GM12878 (cell line): ENCODE data around the gene KDSR. TPM values are rescaled to one million over a fixed set of nuclear protein-coding genes. Genes with fewer than 3 reads are reported as not detected.

Experiments
- ATF2 ChIP-seq: IDR thresholded peaks from 2 replicates; pipeline ENCODE4 v1.6.1; 2012; ENCODE audit warnings: low read length, inconsistent platforms
- CBX5 ChIP-seq: sonication (generic); IDR thresholded peaks from 2 replicates; pipeline ENCODE4 v1.6.1; 2016; ENCODE audit warnings: low read depth, moderate library complexity, mild to moderate bottlenecking, inconsistent platforms
- CTCF ChIP-seq, 3 experiments: IDR thresholded peaks in 2 of 3; conservative IDR thresholded peaks in 1 of 3; 2 replicates each; pipeline ENCODE4 v1.5.1; 2011; ENCODE audit warnings: low read depth in 3 of 3, low read length in 3 of 3, mild to moderate bottlenecking in 3 of 3, control low read depth in 2 of 3, moderate library complexity in 2 of 3, inconsistent platforms in 1 of 3, mixed read lengths in 1 of 3; ENCODE audit not compliant: control insufficient read depth in 2 of 3, insufficient read depth in 1 of 3; ENCODE audit errors: extremely low read depth in 1 of 3
- HSF1 ChIP-seq: fragments of 150-350 bp; IDR thresholded peaks from 2 replicates; pipeline ENCODE4 v1.6.1; 2014; ENCODE audit warnings: mild to moderate bottlenecking, low read depth, low read length
- MXI1 ChIP-seq: fragments of 150-350 bp; IDR thresholded peaks from 2 replicates; pipeline ENCODE4 v1.6.1; 2011; ENCODE audit warnings: low read depth, mild to moderate bottlenecking, inconsistent platforms, low read length, improper control_type of control experiment
- NR2F1 ChIP-seq: fragments of 450-650 bp; conservative IDR thresholded peaks from 2 replicates; pipeline ENCODE4 v1.6.1; 2017; ENCODE audit warnings: mild to moderate bottlenecking
- PKNOX1 ChIP-seq: fragments of 450-650 bp; IDR thresholded peaks from 2 replicates; pipeline ENCODE4 v1.6.1; 2016; ENCODE audit warnings: mild to moderate bottlenecking
- RFX5 ChIP-seq: IDR thresholded peaks from 2 replicates; pipeline ENCODE4 v1.6.1; 2011; ENCODE audit warnings: low read depth, low read length, improper control_type of control experiment
- ZBTB11 ChIP-seq: fragments of 450-650 bp; formaldehyde crosslinking; IDR thresholded peaks from 2 replicates; pipeline ENCODE4 v1.5.0; 2022; ENCODE audit warnings: mild to moderate bottlenecking, missing genetic modification characterization
- ZNF384 ChIP-seq: IDR thresholded peaks from 2 replicates; pipeline ENCODE4 v1.6.1; 2012; ENCODE audit warnings: low read depth, mild to moderate bottlenecking, low read length, improper control_type of control experiment, borderline replicate concordance
- ZNF687 ChIP-seq: fragments of 450-650 bp; IDR thresholded peaks from 2 replicates; pipeline ENCODE4 v1.6.1; 2017; ENCODE audit warnings: mild to moderate bottlenecking, moderate library complexity
- ZSCAN29 ChIP-seq: fragments of 450-650 bp; IDR thresholded peaks from 2 replicates; pipeline ENCODE4 v1.6.1; 2017; ENCODE audit warnings: mild to moderate bottlenecking, moderate library complexity
- polyA plus RNA-seq, 11 experiments: library from polyadenylated mRNA; depleted of rRNA in 4 of 11; unstranded in 6 of 11; stranded (reverse) in 5 of 11; fragments of >200 nt; fragmentation: Nextera tagmentation in 4 of 11; fragmentation: Illumina TruSeq in 1 of 11; extraction: Ambion mirVana in 4 of 11; extraction: Trizol in 1 of 11; gene quantifications; 1 replicate in 1 of 11; 2 replicates in 10 of 11; pipeline versions ENCODE4 v1.2.1 to v1.2.3, GENCODE V29; 2011 to 2016; ENCODE audit warnings: inconsistent platforms in 2 of 11, missing spikeins in 2 of 11, low read depth in 1 of 11
- total RNA-seq, 4 experiments: library from RNA; depleted of rRNA in 3 of 4; stranded (reverse); fragments of >200 nt in 3 of 4; fragmentation: Illumina TruSeq in 1 of 4; extraction: Trizol in 1 of 4; gene quantifications; 2 replicates each; pipeline versions ENCODE4 v1.2.1 to v1.2.3, GENCODE V29; 2013 to 2021

KDSR gene
- total and polyA plus RNA-seq, 10 of the 15 experiments (the other 5 are each of a cell fraction or from before 2014, with no cell fraction given), result 5.2 to 25.9 (median 14.3) TPM

- TF ChIP-seq ZNF687 (peak; percentile 69), CBX5 (no peak), NR2F1 (peak; percentile 90), MXI1 (peak; percentile 71), HSF1 (no peak), CTCF (IDR thresholded peaks at IDR 0.05 in 2 of 3, conservative IDR thresholded peaks at IDR 0.05 in 1 of 3; ENCODE audit: control insufficient read depth in 2 of 3, extremely low read depth in 1 of 3, insufficient read depth in 1 of 3, low read depth in 3 of 3, low read length in 3 of 3) (peak; percentile 85 to 99 (median 94)), ATF2 (no peak), ZSCAN29 (no peak), ZBTB11 (CRISPR knock-in tag) (no peak), PKNOX1 (no peak), RFX5 (peak; percentile 54; the same call in 1 of the 2 replicates), ZNF384 (no peak)
Measured at GRCh38 chr18:63317982-63318888, 48.8 kb downstream of the KDSR start (continued).
